OCI-LY3 (cell line): ENCODE data around the gene C1GALT1.

Experiments used
- H2AFZ ChIP-seq: fragments of 200-600, 300-600 bp; shearing (Covaris generic); 2 replicates; pipeline ENCODE4 v1.6.0; 2014; ENCODE audit warnings: antibody characterized with exemption, low read depth, low read length
- H3K27ac ChIP-seq: fragments of 200-600, 300-600 bp; sonication (generic); 2 replicates; pipeline ENCODE4 v1.5.1; 2014; ENCODE audit warnings: mild to moderate bottlenecking, low read length, moderate library complexity, mixed read lengths
- H3K27me3 ChIP-seq: fragments of 200-600, 300-600 bp; sonication (generic); 2 replicates; pipeline ENCODE4 v1.6.1; 2014; ENCODE audit warnings: low read depth, low read length, mixed read lengths
- H3K36me3 ChIP-seq: fragments of 200-600, 300-600 bp; sonication (generic); replicated peaks from 2 replicates; pipeline ENCODE3; 2014; ENCODE audit warnings: low read depth, low read length, mixed read lengths
- H3K4me1 ChIP-seq: fragments of 300-600, 200-600 bp; sonication (generic); 2 replicates; pipeline ENCODE4 v1.6.1; 2014; ENCODE audit warnings: low read length, mixed read lengths
- H3K4me2 ChIP-seq: fragments of 200-600, 300-600 bp; sonication (generic); 2 replicates; pipeline ENCODE4 v1.6.1; 2014; ENCODE audit warnings: low read length, mixed read lengths
- H3K4me3 ChIP-seq: fragments of 300-600, 200-600 bp; sonication (generic); 2 replicates; pipeline ENCODE4 v1.5.1; 2014; ENCODE audit warnings: antibody characterized with exemption, mild to moderate bottlenecking, low read length, moderate library complexity
- H3K79me2 ChIP-seq: fragments of 300-600, 200-600 bp; shearing (Covaris generic); 2 replicates; pipeline ENCODE4 v1.6.1; 2014; ENCODE audit warnings: mild to moderate bottlenecking, low read length, mixed read lengths
- H3K9ac ChIP-seq: fragments of 300-600, 200-600 bp; shearing (Covaris generic); 2 replicates; pipeline ENCODE4 v1.6.0; 2014; ENCODE audit warnings: mild to moderate bottlenecking, low read length, moderate library complexity
- H3K9me3 ChIP-seq: fragments of 200-600, 300-600 bp; shearing (Covaris generic); 2 replicates; pipeline ENCODE4 v1.6.1; 2014; ENCODE audit warnings: low read length, mixed read lengths; ENCODE audit not compliant: insufficient read depth
- H4K20me1 ChIP-seq: fragments of 200-600, 300-600 bp; sonication (generic); 2 replicates; pipeline ENCODE4 v1.6.1; 2016; ENCODE audit warnings: low read length, mixed read lengths; ENCODE audit not compliant: insufficient read depth
- EZH2phosphoT487 ChIP-seq: fragments of 200-600 bp; shearing (Covaris generic); IDR thresholded peaks from 2 replicates; pipeline ENCODE4 v1.6.1; 2018; ENCODE audit warnings: antibody characterized with exemption, mixed run types, low read depth
- TF ChIP-seq, protein P1 (sequence below): fragments of 200-600, 300-600 bp; sonication (generic); IDR thresholded peaks from 2 replicates; pipeline ENCODE4 v1.5.1; 2014; ENCODE audit warnings: antibody characterized with exemption, low read length, low read depth

The C1GALT1 gene

DNA sequence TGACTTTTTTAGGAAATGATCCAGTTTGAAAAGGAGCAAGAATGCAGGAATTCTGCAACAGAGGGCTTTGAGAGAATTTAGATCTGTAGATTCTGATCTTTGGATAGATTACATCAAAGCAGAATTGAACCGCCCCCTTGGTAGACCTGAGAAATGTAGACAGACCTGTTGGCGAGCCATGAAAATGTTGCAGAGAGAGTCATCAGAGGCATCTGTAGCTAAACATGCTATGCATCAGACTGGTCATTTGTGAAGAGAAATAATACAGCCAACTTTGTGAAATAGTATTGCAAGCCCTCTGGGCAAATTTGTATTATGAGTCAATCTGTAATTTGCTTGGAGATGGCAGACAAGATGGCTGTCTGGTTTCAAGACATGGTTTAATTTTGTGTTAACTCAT, 4.3 kb upstream of the C1GALT1 start:
- no peak overlapping the region for H3K4me2 ChIP-seq

GRCh38 chr7:7178906-7179305, 3.4 kb upstream of the C1GALT1 start:
- Histone ChIP-seq H3K4me2 (no peak overlapping the region), H3K27ac (no peak overlapping the region), H2AFZ (no peak overlapping the region)

More for the DNA sequence above, 4.3 kb upstream of the C1GALT1 start:
- no peak overlapping the region for H2AFZ ChIP-seq
- no peak for TF ChIP-seq EZH2phosphoT487
- TF ChIP-seq, protein P1, sequence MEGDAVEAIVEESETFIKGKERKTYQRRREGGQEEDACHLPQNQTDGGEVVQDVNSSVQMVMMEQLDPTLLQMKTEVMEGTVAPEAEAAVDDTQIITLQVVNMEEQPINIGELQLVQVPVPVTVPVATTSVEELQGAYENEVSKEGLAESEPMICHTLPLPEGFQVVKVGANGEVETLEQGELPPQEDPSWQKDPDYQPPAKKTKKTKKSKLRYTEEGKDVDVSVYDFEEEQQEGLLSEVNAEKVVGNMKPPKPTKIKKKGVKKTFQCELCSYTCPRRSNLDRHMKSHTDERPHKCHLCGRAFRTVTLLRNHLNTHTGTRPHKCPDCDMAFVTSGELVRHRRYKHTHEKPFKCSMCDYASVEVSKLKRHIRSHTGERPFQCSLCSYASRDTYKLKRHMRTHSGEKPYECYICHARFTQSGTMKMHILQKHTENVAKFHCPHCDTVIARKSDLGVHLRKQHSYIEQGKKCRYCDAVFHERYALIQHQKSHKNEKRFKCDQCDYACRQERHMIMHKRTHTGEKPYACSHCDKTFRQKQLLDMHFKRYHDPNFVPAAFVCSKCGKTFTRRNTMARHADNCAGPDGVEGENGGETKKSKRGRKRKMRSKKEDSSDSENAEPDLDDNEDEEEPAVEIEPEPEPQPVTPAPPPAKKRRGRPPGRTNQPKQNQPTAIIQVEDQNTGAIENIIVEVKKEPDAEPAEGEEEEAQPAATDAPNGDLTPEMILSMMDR, result no peak
- H3K36me3 ChIP-seq, result no peaks in the 10 kb centered on the region
- no peaks in the 10 kb centered on the region for H4K20me1 ChIP-seq
- H3K9ac ChIP-seq, result no peak overlapping the region
- H3K4me3 ChIP-seq, result no peak overlapping the region
- peaks cover 5% of the 10 kb centered on the region for H3K79me2 ChIP-seq
- no peaks in the 10 kb centered on the region for H3K27me3 ChIP-seq
- no peak overlapping the region for H3K27ac ChIP-seq
- H3K4me1 ChIP-seq, result peaks cover 5% of the 10 kb centered on the region
- no peaks in the 10 kb centered on the region for H3K9me3 ChIP-seq

GRCh38 chr7:7180725-7181449, 1.5 kb upstream of the C1GALT1 start:
- peak overlapping the region; percentile 88 for H3K4me2 ChIP-seq
- peaks cover 5% of the 10 kb centered on the region for H3K36me3 ChIP-seq
- peak overlapping the region; percentile 98; the same call in 1 of the 2 replicates for H2AFZ ChIP-seq
- no peaks in the 10 kb centered on the region for H3K9me3 ChIP-seq
- H3K4me3 ChIP-seq, result peak overlapping the region; percentile 100
- peaks cover 18% of the 10 kb centered on the region for H4K20me1 ChIP-seq
- peaks cover 21% of the 10 kb centered on the region for H3K4me1 ChIP-seq
- peaks cover 33% of the 10 kb centered on the region for H3K79me2 ChIP-seq
- H3K27me3 ChIP-seq, result no peaks in the 10 kb centered on the region
- peak overlapping the region; percentile 97 for H3K9ac ChIP-seq
- peak overlapping the region; percentile 98 for H3K27ac ChIP-seq
- TF ChIP-seq, protein P1, result no peak
- no peak for TF ChIP-seq EZH2phosphoT487

More at GRCh38 chr7:7178906-7179305, 3.4 kb upstream of the C1GALT1 start:
- Histone ChIP-seq H4K20me1 (no peaks in the 10 kb centered on the region), H3K27me3 (no peaks in the 10 kb centered on the region), H3K4me3 (no peak overlapping the region), H3K9me3 (no peaks in the 10 kb centered on the region), H3K4me1 (peaks cover 5% of the 10 kb centered on the region), H3K79me2 (peaks cover 13% of the 10 kb centered on the region), H3K36me3 (no peaks in the 10 kb centered on the region), H3K9ac (no peak overlapping the region)
- TF ChIP-seq EZH2phosphoT487, result no peak
- TF ChIP-seq, protein P1, result no peak

- peaks cover 21% of the 10 kb centered on the region for H3K4me1 ChIP-seq
- peaks cover 8% of the 10 kb centered on the region for H3K36me3 ChIP-seq
- H3K4me2 ChIP-seq, result peak overlapping the region; percentile 88
- peak overlapping the region; percentile 98 for H3K27ac ChIP-seq
- H2AFZ ChIP-seq, result peak overlapping the region; percentile 98
- H4K20me1 ChIP-seq, result peaks cover 22% of the 10 kb centered on the region
- H3K9ac ChIP-seq, result peak overlapping the region; percentile 97
- no peaks in the 10 kb centered on the region for H3K27me3 ChIP-seq
- peak overlapping the region; percentile 100 for H3K4me3 ChIP-seq
- TF ChIP-seq, protein P1, result peak; percentile 44
- TF ChIP-seq EZH2phosphoT487, result no peak
- no peaks in the 10 kb centered on the region for H3K9me3 ChIP-seq
- H3K79me2 ChIP-seq, result peaks cover 41% of the 10 kb centered on the region
Observed at GRCh38 chr7:7181519-7182155, 707 bp upstream of the C1GALT1 start.
